HepG2 (cell line): ENCODE data around the gene FAM216A. TPM values are rescaled to one million over a fixed set of nuclear protein-coding genes. Genes with fewer than 3 reads are reported as not detected.
A peak's percentile ranks its signal among the peaks of the same experiment; 100 is the strongest.

Experiments
- ATAC-seq: fragments of 200-7000 bp; cut with Tn5 transposase; 3 replicates; pipeline ENCODE4 v1.9.1; 2020; ENCODE audit warnings: mild to moderate bottlenecking, moderate library complexity
- BruUV-seq: library from RNA; stranded (reverse); fragments of 400-500 nt; replicated peaks from 2 replicates; lab custom pipeline; 2021; lab: Mats Ljungman, UMichigan
- CTCF ChIA-PET: fragments of 300-600 bp; formaldehyde crosslinking; extraction: SDS; loops from one replicate; lab custom pipeline; 2021; ENCODE audit warnings: low total read pairs, inconsistent platforms, low intra/inter-chr PET ratio; lab: Yijun Ruan, JAX
- POLR2A ChIA-PET: fragments of 350-600 bp; sonication (Branson Sonifier 250); formaldehyde crosslinking; loops from one replicate; lab custom pipeline; 2020; ENCODE audit warnings: antibody characterized with exemption, inconsistent platforms; lab: Yijun Ruan, JAX
- DNase-seq: peaks from one replicate; pipeline ENCODE4 v3.0.0-alpha.2; 2015; ENCODE audit warnings: low spot score
- FAIRE-seq: peaks from 3 replicates; lab custom pipeline; 2011; peaks lifted over from hg19 to GRCh38; lab: Jason Lieb, UNC
- H2AFZ ChIP-seq: one replicate; pipeline ENCODE4 v1.6.1; 2011; ENCODE audit warnings: low read length, inconsistent platforms
- H3K27ac ChIP-seq: fragments of 300-600 bp; 3 replicates; pipeline ENCODE4 v1.8.0; 2011; ENCODE audit warnings: mixed run types, mild to moderate bottlenecking, mixed read lengths, low read length, inconsistent platforms; ENCODE audit not compliant: insufficient read depth; ENCODE audit errors: extremely low read length
- H3K27me3 ChIP-seq, 2 experiments: fragments of 200-600 bp in 1 of 2; 2 replicates in 1 of 2; 3 replicates in 1 of 2; pipeline versions ENCODE4 v1.6.0 to v1.8.0; 2011; ENCODE audit warnings: low read length in 2 of 2, mild to moderate bottlenecking in 2 of 2, moderate library complexity in 2 of 2, inconsistent platforms in 1 of 2; ENCODE audit not compliant: insufficient read depth in 2 of 2, control insufficient read depth in 1 of 2
- H3K36me3 ChIP-seq, 2 experiments: fragments of 200-600 bp in 1 of 2; replicated peaks in 1 of 2; 2 replicates in 1 of 2; 3 replicates in 1 of 2; pipeline versions ENCODE4 v1.5.1 to v1.8.0; 2011; ENCODE audit warnings: low read length in 2 of 2, inconsistent platforms in 1 of 2; ENCODE audit not compliant: insufficient read depth in 2 of 2, control insufficient read depth in 1 of 2
- H3K4me1 ChIP-seq: 2 replicates; pipeline ENCODE4 v1.5.1; 2012; ENCODE audit warnings: low read length, inconsistent platforms; ENCODE audit not compliant: insufficient read depth
- H3K4me2 ChIP-seq: 2 replicates; pipeline ENCODE4 v1.6.0; 2011; ENCODE audit warnings: low read depth, low read length, inconsistent platforms
- H3K4me3 ChIP-seq, 3 experiments: fragments of 200-600 bp in 1 of 3; sonication (generic), shearing (Covaris generic) in 1 of 3; replicated peaks in 1 of 3; 2 replicates each; pipeline ENCODE4 v1.5.1; 2011 to 2016; ENCODE audit warnings: low read length in 3 of 3, inconsistent platforms in 2 of 3, low read depth in 2 of 3, mild to moderate bottlenecking in 2 of 3, control low read depth in 1 of 3, mixed read lengths in 1 of 3; ENCODE audit not compliant: insufficient read depth in 1 of 3
- H3K79me2 ChIP-seq: one replicate; pipeline ENCODE4 v1.6.1; 2011; ENCODE audit warnings: low read length, inconsistent platforms; ENCODE audit not compliant: insufficient read depth
- H3K9ac ChIP-seq: 2 replicates; pipeline ENCODE4 v1.6.0; 2011; ENCODE audit warnings: mild to moderate bottlenecking, low read depth, low read length, inconsistent platforms; ENCODE audit not compliant: insufficient read depth
- H3K9me3 ChIP-seq: 2 replicates; pipeline ENCODE4 v1.5.1; 2012; ENCODE audit warnings: mild to moderate bottlenecking, low read length
- H4K20me1 ChIP-seq: 2 replicates; pipeline ENCODE4 v1.6.0; 2011; ENCODE audit warnings: inconsistent platforms, mild to moderate bottlenecking, low read length, moderate library complexity; ENCODE audit not compliant: insufficient read depth
- HNF4A ChIP-seq: sonication (generic); formaldehyde crosslinking; IDR thresholded peaks from 2 replicates; pipeline ENCODE4 v1.4.0; 2020; ENCODE audit warnings: missing genetic modification reagents
- KDM5A ChIP-seq: fragments of 200-600 bp; sonication (generic); IDR thresholded peaks from 2 replicates; pipeline ENCODE4 v1.7.0; 2018; ENCODE audit warnings: antibody characterized with exemption, mild to moderate bottlenecking, low read length, borderline replicate concordance
- KLF6 ChIP-seq: IDR thresholded peaks from 2 replicates; pipeline ENCODE4 v1.8.0; 2016; ENCODE audit warnings: missing biosample characterization, missing genetic modification reagents
- LCORL ChIP-seq, 2 experiments: fragments of 450-650 bp in 1 of 2; sonication (generic) in 1 of 2; formaldehyde crosslinking in 1 of 2; IDR thresholded peaks; 2 replicates each; pipeline versions ENCODE4 v1.5.0 to v1.6.1; 2017 to 2020; ENCODE audit warnings: antibody characterized with exemption in 1 of 2, missing genetic modification reagents in 1 of 2
- MXD4 ChIP-seq: IDR thresholded peaks from 2 replicates; pipeline ENCODE4 v1.6.1; 2016; ENCODE audit warnings: mild to moderate bottlenecking, missing biosample characterization, missing genetic modification reagents
- PATZ1 ChIP-seq: sonication (generic); formaldehyde crosslinking; IDR thresholded peaks from 2 replicates; pipeline ENCODE4 v1.4.0; 2020; ENCODE audit warnings: missing genetic modification reagents
- RFXAP ChIP-seq: sonication (generic); formaldehyde crosslinking; IDR thresholded peaks from 2 replicates; pipeline ENCODE4 v1.4.0; 2020; ENCODE audit warnings: missing genetic modification reagents, borderline replicate concordance
- SRSF4 ChIP-seq: fragments of 200-400 bp; formaldehyde crosslinking; IDR thresholded peaks from one replicate; pipeline ENCODE4 v1.6.1; 2018; ENCODE audit warnings: mild to moderate bottlenecking, low read depth, low read length, moderate library complexity; ENCODE audit not compliant: poor library complexity, severe bottlenecking
- TEAD3 ChIP-seq: optimal IDR thresholded peaks from 2 replicates; pipeline ENCODE3; 2016; ENCODE audit warnings: borderline replicate concordance
- TP53 ChIP-seq: sonication (generic); formaldehyde crosslinking; conservative IDR thresholded peaks from 2 replicates; pipeline ENCODE4 v1.4.0; 2020; ENCODE audit warnings: missing genetic modification reagents
- ZIK1 ChIP-seq: sonication (generic); formaldehyde crosslinking; IDR thresholded peaks from 2 replicates; pipeline ENCODE4 v1.5.0; 2020; ENCODE audit warnings: mild to moderate bottlenecking, low read depth, missing genetic modification reagents, borderline replicate concordance
- ZNF510 ChIP-seq: sonication (generic); formaldehyde crosslinking; IDR thresholded peaks from 2 replicates; pipeline ENCODE4 v1.4.0; 2020; ENCODE audit warnings: low read depth, mild to moderate bottlenecking, missing genetic modification reagents
- ZNF710 ChIP-seq: sonication (generic); formaldehyde crosslinking; IDR thresholded peaks from 2 replicates; pipeline ENCODE4 v1.5.0; 2020; ENCODE audit warnings: mild to moderate bottlenecking, missing genetic modification reagents, borderline replicate concordance
- ZNF772 ChIP-seq: sonication (generic); formaldehyde crosslinking; IDR thresholded peaks from 2 replicates; pipeline ENCODE4 v1.5.0; 2020; ENCODE audit warnings: mild to moderate bottlenecking, missing genetic modification reagents
- ZNF781 ChIP-seq: sonication (generic); formaldehyde crosslinking; IDR thresholded peaks from 2 replicates; pipeline ENCODE4 v1.5.1; 2020; ENCODE audit warnings: borderline replicate concordance, mild to moderate bottlenecking, missing genetic modification reagents; ENCODE audit errors: not compliant biosample characterization
- ZNF792 ChIP-seq: IDR thresholded peaks from 2 replicates; pipeline ENCODE4 v1.6.1; 2016
- WGBS: methylation state at CpG from one replicate; pipeline ENCODE4 v1.1.6; 2017; ENCODE audit warnings: low lambda C conversion rate; 5-methylcytosine and 5-hydroxymethylcytosine counted together
- in situ Hi-C: cut with HindIII; loops from 2 replicates; pipeline ENCODE4 v1.10.0; 2017; ENCODE audit warnings: low pct_unique_long_range_greater_than_20kb; ENCODE audit not compliant: extremely low pct_ligation_motif_present
- intact Hi-C: fragments of 100-400 bp; cut with micrococcal nuclease; formaldehyde crosslinking; loops from one replicate; pipeline ENCODE4 v1.10.0; 2022; ENCODE audit not compliant: unreplicated experiment
- polyA plus RNA-seq, 8 experiments: library from polyadenylated mRNA; depleted of rRNA in 3 of 8; stranded (reverse) in 7 of 8; unstranded in 1 of 8; fragments of >200 nt; fragmentation: Illumina TruSeq in 4 of 8; extraction: Trizol in 4 of 8; gene quantifications; 2 replicates each; pipeline versions ENCODE4 v1.2.1 to v1.2.3, GENCODE V29; 2011 to 2016; ENCODE audit warnings: low read depth in 4 of 8, missing spikeins in 1 of 8, mixed read lengths in 1 of 8; ENCODE audit not compliant: insufficient read depth in 1 of 8
- total RNA-seq, 5 experiments: library from RNA; depleted of rRNA; stranded (reverse); fragments of >200 nt; fragmentation: Illumina TruSeq; extraction: Trizol; gene quantifications; 2 replicates each; pipeline ENCODE4 v1.2.3, GENCODE V29; 2016; ENCODE audit warnings: low read depth in 1 of 5

Gene FAM216A
- total and polyA plus RNA-seq, 2 of the 13 experiments (the other 11 are each of a cell fraction or from before 2014, with no cell fraction given), result 20.3 to 31.2 TPM

GRCh38 chr12:110503432-110503831, 34.8 kb downstream of the FAM216A start:
- peaks cover 0 to 3% of the 10 kb centered on the region in 2 experiments; a peak in 1 of 5 replicates for H3K27me3 ChIP-seq
- ChIA-PET POLR2A (interaction anchor here (0.7 kb wide), 1 partner anchor 54 kb away, joined by 3 read pairs; no protein-coding TSS in a partner anchor), CTCF (no interaction called here)
- ATAC-seq (no peak), DNase-seq (no peak)
- no peak overlapping the region for H3K4me3 ChIP-seq
- peaks cover 29% of the 10 kb centered on the region for H3K4me1 ChIP-seq
- no TSS peak for BruUV-seq
- intact Hi-C loops, result loop anchor here (5.0 kb wide), 1 partner anchor 51 kb away; the partner anchor contains the start of gene ARPC3
- no peaks in the 10 kb centered on the region for H3K9me3 ChIP-seq
- no peaks in the 10 kb centered on the region for H3K36me3 ChIP-seq
- in situ Hi-C loops, result no loop called here
- H3K9ac ChIP-seq, result no peak overlapping the region
- 43% methylated on average over 1 of the region's 1 CpG for WGBS
- no peak overlapping the region for H3K4me2 ChIP-seq
- no peak overlapping the region for H3K27ac ChIP-seq
- TF ChIP-seq TEAD3 (CRISPR knock-in tag) (no peak), ZIK1 (CRISPR knock-in tag) (no peak), KLF6 (no peak), ZNF781 (CRISPR knock-in tag) (no peak), LCORL (IDR thresholded peaks at IDR 0.05) (peak; percentile 79), LCORL (CRISPR knock-in tag; IDR thresholded peaks at IDR 0.05) (no peak), SRSF4 (no peak), ZNF792 (no peak)
- TF ChIP-seq, all 625 proteins: peak for 1
- FAIRE-seq, result no peak
- H3K79me2 ChIP-seq, result peaks cover 34% of the 10 kb centered on the region
- H2AFZ ChIP-seq, result no peak overlapping the region
- no peaks in the 10 kb centered on the region; the same call in none of the 2 replicates for H4K20me1 ChIP-seq

GRCh38 chr12:110505332-110505731, 36.7 kb downstream of the FAM216A start:
- ChIA-PET POLR2A (no interaction called here), CTCF (no interaction called here)
- intact Hi-C loops, result no loop called here
- TF ChIP-seq ZNF772 (no peak), MXD4 (no peak), KDM5A (no peak), ZNF510 (CRISPR knock-in tag) (no peak), HNF4A (no peak), RFXAP (CRISPR knock-in tag) (no peak), TP53 (CRISPR knock-in tag) (no peak), ZNF792 (no peak), ZNF710 (no peak), PATZ1 (CRISPR knock-in tag) (no peak)

More at GRCh38 chr12:110505332-110505731, 36.7 kb downstream of the FAM216A start:
- no peak for FAIRE-seq
- H4K20me1 ChIP-seq, result no peaks in the 10 kb centered on the region; the same call in 1 of the 2 replicates
- DNase-seq, result no peak
- no peaks in the 10 kb centered on the region for H3K36me3 ChIP-seq
- no peak for ATAC-seq
- no peak overlapping the region for H3K4me2 ChIP-seq
- no TSS peak for BruUV-seq
- in situ Hi-C loops, result no loop called here
- no peak overlapping the region for H3K9ac ChIP-seq
- no peak overlapping the region for H3K4me3 ChIP-seq
- no peaks in the 10 kb centered on the region for H3K9me3 ChIP-seq
- peaks cover 15% of the 10 kb centered on the region for H3K79me2 ChIP-seq
- WGBS, result 42% methylated on average over 3 of the region's 3 CpGs
- H3K27me3 ChIP-seq, result peaks cover 0 to 3% of the 10 kb centered on the region in 2 experiments; a peak in 1 of 5 replicates
- no peak overlapping the region for H2AFZ ChIP-seq
- no peak overlapping the region for H3K27ac ChIP-seq
- peaks cover 10% of the 10 kb centered on the region for H3K4me1 ChIP-seq
